ENCODE data around the gene FOXP1. TPM values are rescaled to one million over a fixed set of nuclear protein-coding genes. Genes with fewer than 3 reads are reported as not detected.

The FOXP1 gene
- total RNA-seq, 1 experiment from 2014 or later = 2.9 TPM

DNA sequence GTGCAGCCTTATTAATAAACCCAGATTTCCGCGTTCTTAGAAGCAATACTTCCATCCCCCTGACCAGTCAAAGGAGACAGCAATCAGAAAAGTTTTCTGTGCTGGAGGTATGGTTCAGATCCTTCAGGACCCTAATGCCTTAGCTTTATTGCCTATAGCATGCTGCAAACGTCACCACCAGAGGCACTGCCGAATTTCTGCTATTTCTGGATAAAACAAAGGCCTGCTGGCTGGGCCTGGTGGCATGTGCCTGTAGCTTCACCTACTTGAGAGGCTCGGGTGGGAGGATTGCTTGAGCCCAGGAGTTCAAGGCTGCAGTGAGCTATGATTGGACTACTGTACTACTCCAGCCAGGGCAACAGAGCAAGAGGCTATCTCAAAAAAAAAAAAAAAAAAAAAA is 407.2 kb downstream of the FOXP1 start:
- DNase-seq (ENCODE audit: low read depth, low spot score) (no peak), ATAC-seq (no peak)
- no peaks in the 10 kb centered on the region for H3K36me3 ChIP-seq (ENCODE audit: control insufficient read depth, insufficient read depth, low read length)
- TF ChIP-seq POLR2AphosphoS5 (IDR thresholded peaks at IDR 0.05; ENCODE audit: low read depth, low read length) = no peak
- no peak for TF ChIP-seq TCF7L2 (IDR thresholded peaks at IDR 0.05; ENCODE audit: low read depth, low read length)
- no peak for TF ChIP-seq SIN3A (IDR thresholded peaks at IDR 0.05; ENCODE audit: borderline replicate concordance, insufficient read depth, low read depth, low read length)
- TF ChIP-seq, protein P1, sequence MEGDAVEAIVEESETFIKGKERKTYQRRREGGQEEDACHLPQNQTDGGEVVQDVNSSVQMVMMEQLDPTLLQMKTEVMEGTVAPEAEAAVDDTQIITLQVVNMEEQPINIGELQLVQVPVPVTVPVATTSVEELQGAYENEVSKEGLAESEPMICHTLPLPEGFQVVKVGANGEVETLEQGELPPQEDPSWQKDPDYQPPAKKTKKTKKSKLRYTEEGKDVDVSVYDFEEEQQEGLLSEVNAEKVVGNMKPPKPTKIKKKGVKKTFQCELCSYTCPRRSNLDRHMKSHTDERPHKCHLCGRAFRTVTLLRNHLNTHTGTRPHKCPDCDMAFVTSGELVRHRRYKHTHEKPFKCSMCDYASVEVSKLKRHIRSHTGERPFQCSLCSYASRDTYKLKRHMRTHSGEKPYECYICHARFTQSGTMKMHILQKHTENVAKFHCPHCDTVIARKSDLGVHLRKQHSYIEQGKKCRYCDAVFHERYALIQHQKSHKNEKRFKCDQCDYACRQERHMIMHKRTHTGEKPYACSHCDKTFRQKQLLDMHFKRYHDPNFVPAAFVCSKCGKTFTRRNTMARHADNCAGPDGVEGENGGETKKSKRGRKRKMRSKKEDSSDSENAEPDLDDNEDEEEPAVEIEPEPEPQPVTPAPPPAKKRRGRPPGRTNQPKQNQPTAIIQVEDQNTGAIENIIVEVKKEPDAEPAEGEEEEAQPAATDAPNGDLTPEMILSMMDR (IDR thresholded peaks at IDR 0.05) = no peak
- TF ChIP-seq, protein P2, sequence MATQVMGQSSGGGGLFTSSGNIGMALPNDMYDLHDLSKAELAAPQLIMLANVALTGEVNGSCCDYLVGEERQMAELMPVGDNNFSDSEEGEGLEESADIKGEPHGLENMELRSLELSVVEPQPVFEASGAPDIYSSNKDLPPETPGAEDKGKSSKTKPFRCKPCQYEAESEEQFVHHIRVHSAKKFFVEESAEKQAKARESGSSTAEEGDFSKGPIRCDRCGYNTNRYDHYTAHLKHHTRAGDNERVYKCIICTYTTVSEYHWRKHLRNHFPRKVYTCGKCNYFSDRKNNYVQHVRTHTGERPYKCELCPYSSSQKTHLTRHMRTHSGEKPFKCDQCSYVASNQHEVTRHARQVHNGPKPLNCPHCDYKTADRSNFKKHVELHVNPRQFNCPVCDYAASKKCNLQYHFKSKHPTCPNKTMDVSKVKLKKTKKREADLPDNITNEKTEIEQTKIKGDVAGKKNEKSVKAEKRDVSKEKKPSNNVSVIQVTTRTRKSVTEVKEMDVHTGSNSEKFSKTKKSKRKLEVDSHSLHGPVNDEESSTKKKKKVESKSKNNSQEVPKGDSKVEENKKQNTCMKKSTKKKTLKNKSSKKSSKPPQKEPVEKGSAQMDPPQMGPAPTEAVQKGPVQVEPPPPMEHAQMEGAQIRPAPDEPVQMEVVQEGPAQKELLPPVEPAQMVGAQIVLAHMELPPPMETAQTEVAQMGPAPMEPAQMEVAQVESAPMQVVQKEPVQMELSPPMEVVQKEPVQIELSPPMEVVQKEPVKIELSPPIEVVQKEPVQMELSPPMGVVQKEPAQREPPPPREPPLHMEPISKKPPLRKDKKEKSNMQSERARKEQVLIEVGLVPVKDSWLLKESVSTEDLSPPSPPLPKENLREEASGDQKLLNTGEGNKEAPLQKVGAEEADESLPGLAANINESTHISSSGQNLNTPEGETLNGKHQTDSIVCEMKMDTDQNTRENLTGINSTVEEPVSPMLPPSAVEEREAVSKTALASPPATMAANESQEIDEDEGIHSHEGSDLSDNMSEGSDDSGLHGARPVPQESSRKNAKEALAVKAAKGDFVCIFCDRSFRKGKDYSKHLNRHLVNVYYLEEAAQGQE (IDR thresholded peaks at IDR 0.05; ENCODE audit: insufficient read depth in 1 of 2, low read depth in 2 of 2, low read length in 1 of 2) = no peak
- no peak overlapping the region for H3K4me3 ChIP-seq (ENCODE audit: low read depth in 2 of 2, low read length in 2 of 2)
- intact Hi-C loops (cut with micrococcal nuclease; ENCODE audit: unreplicated experiment) (no loop called here), in situ Hi-C loops (cut with HindIII; ENCODE audit: low pct_unique_long_range_greater_than_20kb, low sequenced_read_pairs) (no loop called here)
- no peaks in the 10 kb centered on the region for H3K4me1 ChIP-seq (ENCODE audit: control insufficient read depth, insufficient read depth, low read length)
- CTCF ChIA-PET = no interaction called here
- no peaks in the 10 kb centered on the region for H3K9me3 ChIP-seq (ENCODE audit: control insufficient read depth, insufficient read depth, low read depth, low read length)
- POLR2A ChIA-PET = no interaction called here
- no TSS peak for BruUV-seq (replicated peaks)
- no peaks in the 10 kb centered on the region; the same call in 1 of the 2 replicates for H3K27me3 ChIP-seq (ENCODE audit: control insufficient read depth, insufficient read depth, low read length)
- no peak overlapping the region for H3K27ac ChIP-seq (ENCODE audit: low read length)

DNA sequence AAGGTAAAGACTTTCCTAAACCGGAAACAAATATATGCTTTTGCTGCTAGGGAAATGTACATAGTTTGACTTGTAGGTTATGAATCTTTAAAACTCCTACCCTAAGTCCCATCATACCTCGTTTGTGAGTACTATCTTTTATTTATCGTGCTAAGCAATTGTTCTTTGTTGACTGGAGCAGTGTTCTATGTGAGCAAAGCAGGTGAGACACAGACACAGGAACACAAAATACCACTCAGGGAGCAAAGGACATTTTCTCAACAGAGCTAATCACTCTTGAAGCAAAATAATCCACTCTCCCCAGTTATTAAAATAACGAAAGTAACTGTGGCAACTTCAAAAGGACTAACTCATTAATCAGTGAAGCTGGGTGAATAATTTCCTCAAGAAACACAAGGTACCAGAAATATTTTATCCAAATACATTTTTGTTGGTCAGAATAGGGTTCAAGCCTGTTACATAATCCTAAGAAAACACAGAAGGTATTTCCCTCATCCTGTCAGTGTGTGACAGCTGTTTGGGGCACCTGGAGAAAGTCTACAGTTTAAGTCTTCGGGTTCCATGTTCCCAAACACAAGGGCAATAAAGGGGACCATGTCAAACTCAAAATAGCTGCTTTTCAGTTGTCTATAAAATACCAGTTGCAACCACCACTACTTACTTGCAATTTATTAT is 407.7 kb downstream of the FOXP1 start:
- intact Hi-C loops (cut with micrococcal nuclease; ENCODE audit: unreplicated experiment) = no loop called here
- no peaks in the 10 kb centered on the region; the same call in 1 of the 2 replicates for H3K27me3 ChIP-seq (ENCODE audit: control insufficient read depth, insufficient read depth, low read length)
- ChIA-PET CTCF (no interaction called here), POLR2A (no interaction called here)
- no peaks in the 10 kb centered on the region for H3K9me3 ChIP-seq (ENCODE audit: control insufficient read depth, insufficient read depth, low read depth, low read length)
- H3K4me1 ChIP-seq (ENCODE audit: control insufficient read depth, insufficient read depth, low read length) = no peaks in the 10 kb centered on the region
- H3K27ac ChIP-seq (ENCODE audit: low read length) = no peak overlapping the region
- in situ Hi-C loops (cut with HindIII; ENCODE audit: low pct_unique_long_range_greater_than_20kb, low sequenced_read_pairs) = no loop called here
- DNase-seq (ENCODE audit: low read depth, low spot score) (no peak), ATAC-seq (no peak)
- no TSS peak for BruUV-seq (replicated peaks)
- no peak for TF ChIP-seq TCF7L2 (IDR thresholded peaks at IDR 0.05; ENCODE audit: low read depth, low read length)
- no peak for TF ChIP-seq POLR2AphosphoS5 (IDR thresholded peaks at IDR 0.05; ENCODE audit: low read depth, low read length)
- TF ChIP-seq, protein P1 (IDR thresholded peaks at IDR 0.05) = no peak
- TF ChIP-seq, protein P2 (IDR thresholded peaks at IDR 0.05; ENCODE audit: insufficient read depth in 1 of 2, low read depth in 2 of 2, low read length in 1 of 2) = no peak
- H3K4me3 ChIP-seq (ENCODE audit: low read depth in 2 of 2, low read length in 2 of 2) = no peak overlapping the region
- H3K36me3 ChIP-seq (ENCODE audit: control insufficient read depth, insufficient read depth, low read length) = no peaks in the 10 kb centered on the region

Measured in Panc1 (cell line).